Gastroesophageal sphincter (tissue), 3 donors: Measurements from ENCODE around the gene YPEL4.

ENCODE experiments used
- CTCF ChIP-seq, 4 experiments: fragments of 200-600 bp in 2 of 4; fragments of 450-650 bp in 2 of 4; sonication (generic) in 1 of 4; IDR thresholded peaks; one replicate each; pipeline ENCODE4 v1.5.1; 2017 to 2019; ENCODE audit warnings: antibody characterized with exemption in 4 of 4, mild to moderate bottlenecking in 2 of 4, moderate library complexity in 2 of 4
- EP300 ChIP-seq: sonication (generic); formaldehyde crosslinking; IDR thresholded peaks from one replicate; pipeline ENCODE4 v1.6.1; 2017; ENCODE audit warnings: antibody characterized with exemption, mild to moderate bottlenecking
- POLR2A ChIP-seq, 2 donors: fragments of 450-650 bp; IDR thresholded peaks; one replicate each; pipeline ENCODE4 v1.6.1; 2017; ENCODE audit warnings: antibody characterized with exemption in 2 of 2, mild to moderate bottlenecking in 2 of 2, moderate library complexity in 1 of 2
- POLR2AphosphoS5 ChIP-seq: sonication (generic); formaldehyde crosslinking; IDR thresholded peaks from one replicate; pipeline ENCODE4 v1.6.1; 2017; ENCODE audit warnings: antibody characterized with exemption

DNA sequence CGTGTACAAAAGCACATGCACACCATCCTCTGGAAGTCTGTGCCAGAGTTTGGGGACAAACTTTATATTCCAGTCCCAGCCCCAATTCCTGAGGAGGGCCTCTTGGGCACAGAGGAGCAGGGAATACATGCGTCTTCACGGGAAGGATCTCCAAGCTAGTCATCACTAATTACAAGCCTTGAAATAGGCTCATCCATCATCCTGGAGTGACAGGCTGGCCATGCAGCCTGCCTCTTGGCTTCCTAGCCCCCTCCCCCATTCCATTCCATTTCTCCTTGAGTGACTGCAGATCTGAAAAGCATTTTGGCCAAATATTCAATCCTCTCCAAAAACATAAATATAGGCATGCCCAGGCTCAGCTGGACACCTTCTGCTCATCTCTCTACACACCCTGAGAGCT lies 27.4 kb downstream of the YPEL4 start:
- TF ChIP-seq CTCF (IDR thresholded peaks at IDR 0.05) (no peak), POLR2A (IDR thresholded peaks at IDR 0.05) (no peak), EP300 (no peak), POLR2AphosphoS5 (no peak)
